Measurements from ENCODE around the gene SEC22A.

SEC22A gene

DNA sequence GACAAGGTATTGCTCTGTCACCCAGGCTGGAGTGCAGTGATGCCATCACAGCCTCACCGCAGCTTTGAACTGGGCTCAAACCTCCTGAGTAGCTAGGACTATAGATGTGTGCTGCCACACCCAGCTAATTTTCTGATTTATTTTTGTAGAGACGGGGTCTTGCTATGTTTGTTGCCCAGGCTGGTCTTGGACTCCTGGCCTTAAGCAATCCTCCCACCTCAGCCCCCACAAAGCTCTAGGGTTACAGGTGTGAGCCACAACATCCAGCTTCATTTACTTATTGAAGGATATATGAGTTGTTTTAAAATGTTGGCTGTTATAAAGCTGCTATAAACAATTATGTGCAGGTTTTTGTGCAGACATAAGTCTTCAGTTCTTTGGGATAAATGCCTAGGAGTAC, 62.2 kb downstream of the SEC22A start:
- no peak for DNase-seq (ENCODE audit: low spot score)

DNA sequence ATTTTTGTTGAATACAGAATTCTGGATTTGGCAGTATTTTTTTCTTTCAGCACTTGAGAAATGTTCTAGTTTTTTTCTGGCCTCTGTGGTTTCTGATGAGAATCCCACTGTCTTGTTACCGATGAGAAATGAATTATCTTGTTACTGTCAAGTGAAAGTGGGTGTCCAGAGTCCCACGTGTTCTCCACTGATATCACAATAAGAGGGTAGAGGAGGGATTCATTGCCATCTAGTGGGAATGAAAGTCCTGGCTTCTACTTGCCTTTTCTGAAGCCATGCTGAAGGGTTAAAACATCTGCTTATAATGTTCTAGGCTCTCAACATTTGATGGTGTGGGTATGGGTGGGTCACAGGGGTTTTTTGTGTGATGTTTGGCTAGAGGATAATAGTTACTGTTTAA, 66.1 kb downstream of the SEC22A start:
- no peak for DNase-seq (ENCODE audit: low spot score)

GRCh38 chr3:123270818-123271217, 69.1 kb downstream of the SEC22A start:
- no peak for DNase-seq (ENCODE audit: low spot score)

- no peak for DNase-seq (ENCODE audit: low spot score)
Observed at GRCh38 chr3:123271466-123272159, 69.9 kb downstream of the SEC22A start.

DNA sequence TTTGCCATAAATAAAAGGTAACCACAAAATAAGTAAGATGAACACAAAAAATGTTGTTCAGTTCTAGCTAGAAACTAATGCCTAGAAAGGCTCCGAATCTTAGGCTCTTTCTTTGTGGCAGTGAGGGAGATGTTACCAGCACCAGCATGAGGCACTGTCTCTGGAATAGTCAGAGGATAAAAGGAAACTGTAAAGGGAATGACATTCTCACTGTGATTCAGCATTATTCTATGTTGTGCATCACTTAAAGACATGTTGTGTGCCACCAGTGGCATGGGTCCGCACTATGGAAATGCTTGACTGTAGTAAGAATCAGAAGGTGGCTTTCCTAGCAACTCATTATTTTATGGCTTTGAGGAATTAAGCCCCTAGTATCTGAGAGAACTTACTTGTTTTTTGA, 70.8 kb downstream of the SEC22A start:
- no peak for DNase-seq (ENCODE audit: low spot score)

DNA sequence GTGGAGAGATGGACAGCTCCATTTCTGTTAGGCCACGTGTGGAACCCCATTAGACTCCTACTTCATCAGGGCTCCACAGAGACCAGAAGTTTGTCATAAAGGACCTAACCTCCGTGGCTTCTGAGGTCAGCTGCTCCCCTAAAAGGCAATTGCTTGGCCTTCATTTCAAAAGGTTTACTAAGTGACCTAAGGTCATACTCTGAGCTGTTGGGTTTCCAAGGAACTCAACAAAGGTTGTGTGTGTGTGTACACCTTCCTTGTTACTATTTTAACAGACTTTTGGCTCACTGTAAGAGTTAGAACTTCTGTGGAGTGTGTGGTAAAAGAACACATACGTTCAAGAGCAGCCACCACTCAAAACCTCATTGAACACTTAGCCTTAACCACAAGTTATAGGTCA, 73.9 kb downstream of the SEC22A start:
- DNase-seq (ENCODE audit: low spot score), result no peak

GRCh38 chr3:123276346-123277006, 74.7 kb downstream of the SEC22A start:
- DNase-seq (ENCODE audit: low spot score), result no peak

DNA sequence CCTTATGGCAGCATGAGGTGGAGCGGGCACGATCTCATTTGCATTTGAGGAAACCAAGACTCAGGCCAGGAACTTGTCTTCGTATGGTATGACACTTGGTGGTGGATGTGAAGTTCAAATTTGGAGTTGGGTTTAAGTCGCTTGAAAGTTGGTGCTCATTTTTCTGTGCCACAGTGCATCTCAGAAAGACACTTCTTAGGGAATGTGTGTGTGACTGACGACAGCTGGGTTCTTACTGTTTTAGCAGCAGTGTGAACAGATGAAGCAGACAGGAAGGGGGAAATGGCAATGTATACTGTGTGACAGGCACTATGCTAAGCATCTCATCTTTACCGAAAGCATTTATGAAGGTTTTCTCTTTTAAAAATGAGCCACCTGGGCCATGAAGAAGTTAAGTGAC, 75.4 kb downstream of the SEC22A start:
- DNase-seq (ENCODE audit: low spot score), result no peak

- DNase-seq (ENCODE audit: low spot score), result no peak
Observed at GRCh38 chr3:123278446-123278845, 76.7 kb downstream of the SEC22A start.

DNA sequence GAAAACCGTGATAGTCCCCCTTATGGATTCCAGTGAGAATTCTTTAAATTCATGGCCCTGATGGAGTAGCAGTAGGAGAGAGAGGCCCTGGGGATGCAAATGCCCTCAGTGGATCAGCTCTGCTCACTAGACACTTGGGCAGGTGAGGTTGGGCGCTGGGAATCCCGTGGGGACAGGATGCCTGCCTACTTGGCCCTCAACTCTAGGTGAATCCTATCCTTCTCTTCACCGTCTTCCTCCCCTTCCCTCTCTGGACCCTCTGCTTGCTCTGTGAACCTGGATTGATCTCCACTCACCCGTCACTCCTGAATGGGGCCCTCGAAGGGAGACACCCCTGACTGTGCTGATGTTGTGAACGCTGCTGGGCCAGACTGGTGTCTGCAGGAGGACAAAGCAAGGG, 77.4 kb downstream of the SEC22A start:
- DNase-seq (ENCODE audit: low spot score), result no peak

DNA sequence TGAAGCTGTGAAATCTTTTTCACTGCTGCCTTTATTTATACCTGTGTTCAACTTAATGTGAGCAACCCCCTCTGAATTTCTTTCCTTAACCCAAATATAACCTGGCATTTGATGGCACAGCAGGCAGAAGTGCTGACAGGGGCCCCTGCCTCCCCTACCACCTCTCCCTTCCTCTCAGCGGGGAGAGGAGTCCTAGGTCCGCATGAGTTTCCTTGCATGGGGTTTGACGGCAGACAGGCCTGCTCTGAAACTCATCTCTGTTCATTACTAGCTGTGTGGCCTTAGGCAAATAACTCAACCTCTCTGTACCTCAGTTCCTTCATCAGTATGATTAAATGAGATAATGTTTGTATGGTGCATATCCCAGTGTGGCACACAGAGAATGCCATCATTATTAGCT, 79.7 kb downstream of the SEC22A start:
- no peak for DNase-seq (ENCODE audit: low spot score)

- no peak for DNase-seq (ENCODE audit: low spot score)
Observed at GRCh38 chr3:123281929-123282328, 80.2 kb downstream of the SEC22A start.

GRCh38 chr3:123282461-123282860, 80.7 kb downstream of the SEC22A start:
- no peak for DNase-seq (ENCODE audit: low spot score)

- DNase-seq (ENCODE audit: low spot score), result no peak
Observed at GRCh38 chr3:123283074-123283473, 81.3 kb downstream of the SEC22A start.

- no peak for DNase-seq (ENCODE audit: low spot score)
Observed at GRCh38 chr3:123283657-123284398, 82.1 kb downstream of the SEC22A start.

DNA sequence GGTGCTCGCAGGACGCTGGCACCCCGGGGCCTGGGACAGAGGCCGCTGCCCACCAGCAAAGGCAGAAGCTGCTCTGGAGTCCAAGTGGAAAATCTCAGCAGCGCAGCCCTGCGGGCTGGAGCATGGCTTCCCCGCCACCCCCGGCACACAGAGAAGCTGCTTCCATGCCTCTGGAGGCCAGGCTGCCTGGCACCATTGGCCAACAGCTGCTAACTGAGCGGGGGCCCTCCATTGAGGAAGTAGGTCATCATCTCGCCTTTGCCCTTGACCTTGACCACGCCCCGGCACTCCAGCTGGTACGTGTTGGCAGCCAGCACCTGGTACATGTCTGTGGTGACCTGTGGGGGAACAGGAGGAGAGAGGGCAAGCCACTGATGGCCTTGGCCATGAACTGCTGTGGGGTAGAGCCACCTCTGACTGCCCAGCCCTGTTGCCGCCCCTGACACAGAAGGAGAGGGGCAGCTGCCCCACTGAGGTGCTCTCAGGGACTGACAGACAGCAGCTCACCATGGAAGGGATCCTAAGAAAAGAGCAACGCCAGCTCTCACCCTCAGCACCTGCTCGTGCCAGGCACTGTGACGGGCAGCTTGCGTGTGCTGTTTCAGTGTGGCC, 82.8 kb downstream of the SEC22A start:
- DNase-seq (ENCODE audit: low spot score), result no peak

GRCh38 chr3:123285066-123285465, 83.3 kb downstream of the SEC22A start:
- DNase-seq (ENCODE audit: low spot score), result no peak

GRCh38 chr3:123285479-123285878, 83.7 kb downstream of the SEC22A start:
- DNase-seq (ENCODE audit: low spot score), result no peak

GRCh38 chr3:123285931-123286307, 84.2 kb downstream of the SEC22A start:
- no peak for DNase-seq (ENCODE audit: low spot score)

- peak; percentile 80 for DNase-seq (ENCODE audit: low spot score)
Observed at GRCh38 chr3:123286308-123287023, 84.7 kb downstream of the SEC22A start.

DNA sequence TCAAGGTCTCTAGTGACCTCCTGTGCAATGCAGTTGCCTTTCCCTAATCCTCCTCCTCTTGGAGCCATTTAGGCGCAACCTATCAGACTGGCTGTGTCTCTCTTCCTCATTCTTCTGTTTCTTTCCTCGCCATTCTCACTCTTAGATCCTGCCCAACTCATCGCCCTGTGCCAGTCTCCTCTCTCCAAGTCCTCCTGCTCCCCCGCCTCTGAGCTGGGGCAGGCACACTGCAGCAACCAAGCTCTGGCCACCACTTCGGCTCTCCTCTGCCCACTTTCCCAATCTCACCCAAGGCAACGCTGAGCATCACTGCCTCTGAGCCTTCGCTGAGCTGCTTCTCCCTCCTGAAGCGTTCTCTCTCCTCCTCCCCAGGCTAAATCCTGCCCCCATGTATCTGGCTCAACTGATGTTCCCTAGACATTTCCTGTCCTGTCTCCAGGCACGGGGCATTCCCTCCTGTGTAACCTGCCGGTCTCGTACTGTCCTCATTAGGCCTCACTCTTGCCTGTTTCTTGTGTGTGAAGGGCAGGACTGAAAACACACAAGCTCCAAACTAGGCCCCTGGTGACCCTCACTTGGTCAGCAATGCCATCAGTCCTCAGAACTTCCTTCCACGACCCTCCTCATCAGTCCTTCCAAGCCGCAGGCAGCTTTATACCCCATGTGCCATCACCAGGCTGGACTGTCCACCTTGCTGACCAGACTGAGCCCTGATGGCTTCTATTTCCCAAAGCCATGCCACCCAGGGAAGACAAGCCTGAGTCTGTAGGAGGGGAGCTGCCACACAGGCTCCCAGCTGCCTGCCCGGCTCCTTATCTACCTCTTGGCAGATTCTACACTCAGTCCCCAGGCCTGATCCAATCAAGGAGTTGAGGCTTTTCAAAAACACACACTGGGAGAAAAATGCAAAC, 85.6 kb downstream of the SEC22A start:
- DNase-seq (ENCODE audit: low spot score), result no peak
